C4-2B (cell line): ENCODE data around the gene ENG.
A peak's percentile ranks its signal among the peaks of the same experiment; 100 is the strongest.

Source experiments
- H3K27ac ChIP-seq: fragments of 450-650 bp; 2 replicates; pipeline ENCODE4 v1.5.1; 2017
- ZFX ChIP-seq: fragments of 450-650 bp; IDR thresholded peaks from 2 replicates; pipeline ENCODE4 v1.6.1; 2017
- TF ChIP-seq, protein P1 (sequence below): fragments of 450-650 bp; conservative IDR thresholded peaks from 2 replicates; pipeline ENCODE4 v1.5.1; 2017; ENCODE audit warnings: mild to moderate bottlenecking

The ENG gene

GRCh38 chr9:127806871-127807270 is 47.6 kb downstream of the ENG start:
- H3K27ac ChIP-seq: no peak overlapping the region
- TF ChIP-seq, protein P1, sequence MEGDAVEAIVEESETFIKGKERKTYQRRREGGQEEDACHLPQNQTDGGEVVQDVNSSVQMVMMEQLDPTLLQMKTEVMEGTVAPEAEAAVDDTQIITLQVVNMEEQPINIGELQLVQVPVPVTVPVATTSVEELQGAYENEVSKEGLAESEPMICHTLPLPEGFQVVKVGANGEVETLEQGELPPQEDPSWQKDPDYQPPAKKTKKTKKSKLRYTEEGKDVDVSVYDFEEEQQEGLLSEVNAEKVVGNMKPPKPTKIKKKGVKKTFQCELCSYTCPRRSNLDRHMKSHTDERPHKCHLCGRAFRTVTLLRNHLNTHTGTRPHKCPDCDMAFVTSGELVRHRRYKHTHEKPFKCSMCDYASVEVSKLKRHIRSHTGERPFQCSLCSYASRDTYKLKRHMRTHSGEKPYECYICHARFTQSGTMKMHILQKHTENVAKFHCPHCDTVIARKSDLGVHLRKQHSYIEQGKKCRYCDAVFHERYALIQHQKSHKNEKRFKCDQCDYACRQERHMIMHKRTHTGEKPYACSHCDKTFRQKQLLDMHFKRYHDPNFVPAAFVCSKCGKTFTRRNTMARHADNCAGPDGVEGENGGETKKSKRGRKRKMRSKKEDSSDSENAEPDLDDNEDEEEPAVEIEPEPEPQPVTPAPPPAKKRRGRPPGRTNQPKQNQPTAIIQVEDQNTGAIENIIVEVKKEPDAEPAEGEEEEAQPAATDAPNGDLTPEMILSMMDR: no peak
- no peak for TF ChIP-seq ZFX

GRCh38 chr9:127805620-127806019 is 48.8 kb downstream of the ENG start:
- H3K27ac ChIP-seq: no peak overlapping the region
- TF ChIP-seq, protein P1: no peak
- TF ChIP-seq ZFX: no peak

GRCh38 chr9:127803507-127804352 is 50.7 kb downstream of the ENG start:
- no peak for TF ChIP-seq ZFX
- TF ChIP-seq, protein P1: no peak
- peak overlapping the region; percentile 87 for H3K27ac ChIP-seq

- peak within 1 kb of the TSS; percentile 87 for H3K27ac ChIP-seq
- TF ChIP-seq, protein P1: no peak; the same call in 1 of the 2 replicates
- TF ChIP-seq ZFX: peak; percentile 89; the same call in 1 of the 2 replicates
Observed at GRCh38 chr9:127802576-127803443, 51.6 kb downstream of the ENG start, which contains the start of gene FPGS. Gene FPGS (plus strand): TSS chr9:127802882. CDS start chr9:127802925, 43 bp downstream.

GRCh38 chr9:127801955-127802575 is 52.4 kb downstream of the ENG start:
- no peak for TF ChIP-seq ZFX
- TF ChIP-seq, protein P1: no peak; the same call in 1 of the 2 replicates
- H3K27ac ChIP-seq: peak overlapping the region; percentile 87

GRCh38 chr9:127796852-127797370 is 57.5 kb downstream of the ENG start:
- H3K27ac ChIP-seq: no peak overlapping the region
- TF ChIP-seq, protein P1: no peak
- TF ChIP-seq ZFX: no peak
